GM18507 (cell line): Measurements from ENCODE around the gene WBP4.
"Not testable (repeated sequence)": the region's sequence is repeated elsewhere in the genome, so short reads cannot be mapped to it uniquely, and the experiment has no call there.

Source experiments
- DNase-seq: peaks from one replicate; pipeline ENCODE4 v3.0.0; 2011; ENCODE audit warnings: low read depth; ENCODE audit not compliant: insufficient read length; ENCODE audit errors: extremely low spot score
- FAIRE-seq: peaks from 2 replicates; lab custom pipeline; 2011; peaks lifted over from hg19 to GRCh38; lab: Jason Lieb, UNC

The WBP4 gene

GRCh38 chr13:41061075-41061913 lies at the start of gene WBP4:
TSS of gene WBP4 (plus strand) at chr13:41061509. CDS start at chr13:41061674, 165 bp downstream.
- DNase-seq: peak; percentile 68
- no peak for FAIRE-seq

DNA sequence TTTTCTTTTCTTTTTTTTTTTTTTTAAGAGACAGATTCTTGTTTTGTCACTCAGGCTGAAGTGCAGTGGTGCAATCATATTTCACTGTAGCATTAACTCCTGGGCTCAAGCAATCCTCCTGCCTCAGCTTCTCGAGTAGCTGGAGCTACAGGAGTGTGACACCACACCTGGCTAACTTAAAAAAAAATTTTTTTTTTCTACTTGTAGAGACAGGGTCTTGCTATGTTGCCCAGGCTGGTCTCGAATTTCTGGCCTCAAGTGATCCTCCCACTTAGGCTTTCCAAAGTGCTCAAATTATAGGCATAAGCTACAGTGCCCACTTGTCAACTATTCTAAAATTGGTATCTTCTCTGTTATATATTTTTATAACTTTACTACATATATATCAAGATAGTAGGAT lies 48.8 kb upstream of the WBP4 start:
- FAIRE-seq (no peak), DNase-seq (no peak)

DNA sequence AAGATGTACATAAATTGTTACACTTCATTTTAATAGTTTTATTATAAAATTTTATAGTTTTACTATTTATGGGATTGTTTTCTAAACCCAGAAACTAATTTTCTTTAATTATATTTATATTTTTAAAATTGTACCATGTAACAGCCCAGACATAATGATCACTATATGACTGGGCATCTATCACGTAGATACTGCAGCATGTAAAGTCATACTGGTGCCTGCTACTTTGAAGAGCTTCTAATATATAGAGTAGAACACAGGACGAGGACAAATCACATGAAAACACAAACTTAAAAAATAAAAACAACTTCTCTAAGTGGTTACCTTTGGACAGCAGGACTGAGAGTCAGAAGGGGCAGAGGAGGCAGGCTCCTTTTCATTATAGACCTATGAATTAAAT lies 47.5 kb upstream of the WBP4 start:
- no peak for DNase-seq
- FAIRE-seq: no peak

GRCh38 chr13:41015920-41016319 lies 45.4 kb upstream of the WBP4 start:
- DNase-seq: no peak
- FAIRE-seq: peak; percentile 24

GRCh38 chr13:41017159-41017558 lies 44.1 kb upstream of the WBP4 start:
- peak; percentile 64 for FAIRE-seq
- no peak for DNase-seq

GRCh38 chr13:41017817-41018601 lies 43.3 kb upstream of the WBP4 start:
- FAIRE-seq: peak; percentile 68
- DNase-seq: no peak

DNA sequence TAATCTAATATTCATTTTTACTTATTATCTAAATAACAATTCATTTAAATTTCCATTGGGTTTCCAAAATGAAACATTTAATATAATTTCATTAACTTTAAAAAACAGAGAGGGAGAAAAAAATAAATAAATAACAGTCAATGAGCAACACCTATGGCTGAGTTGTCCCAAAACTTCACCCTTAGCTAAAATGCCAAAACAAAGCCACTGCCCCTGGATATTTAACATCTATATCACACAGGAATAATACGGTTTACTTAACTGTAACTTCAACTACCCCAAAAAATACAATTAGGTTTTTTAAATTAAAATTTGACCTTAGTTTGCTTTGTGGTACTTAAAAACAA lies 42.7 kb upstream of the WBP4 start:
- DNase-seq: no peak
- no peak for FAIRE-seq

DNA sequence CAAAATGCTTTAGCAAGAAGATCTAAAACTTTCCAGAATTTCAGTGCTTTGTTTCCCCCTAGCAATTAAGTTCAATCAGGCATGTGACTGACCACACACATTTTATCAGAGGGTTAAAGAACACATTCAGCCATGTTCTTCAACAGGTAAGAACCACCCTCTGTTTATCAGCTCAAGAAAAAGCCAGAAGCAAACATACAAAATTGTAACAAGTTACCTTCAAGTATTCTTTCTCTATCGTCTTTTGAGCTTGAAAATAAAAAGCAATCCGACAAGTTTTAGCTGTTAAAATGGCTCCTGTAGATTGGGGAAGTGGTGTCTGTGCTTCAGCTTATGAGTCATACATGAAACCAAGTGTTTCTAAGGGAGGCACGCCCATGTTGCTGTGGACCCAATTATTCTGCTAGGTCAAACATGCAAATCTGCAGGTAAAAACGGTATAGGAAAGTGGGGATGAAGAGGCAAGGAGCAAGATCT lies 42.3 kb upstream of the WBP4 start, which contains the start of gene ELF1:
Gene ELF1, minus strand, starts transcription at position 306 of the 477 bp plus-strand sequence. CDS start 37,262 bp downstream, outside the sequence.
- FAIRE-seq (peak; percentile 96), DNase-seq (peak; percentile 65)

DNA sequence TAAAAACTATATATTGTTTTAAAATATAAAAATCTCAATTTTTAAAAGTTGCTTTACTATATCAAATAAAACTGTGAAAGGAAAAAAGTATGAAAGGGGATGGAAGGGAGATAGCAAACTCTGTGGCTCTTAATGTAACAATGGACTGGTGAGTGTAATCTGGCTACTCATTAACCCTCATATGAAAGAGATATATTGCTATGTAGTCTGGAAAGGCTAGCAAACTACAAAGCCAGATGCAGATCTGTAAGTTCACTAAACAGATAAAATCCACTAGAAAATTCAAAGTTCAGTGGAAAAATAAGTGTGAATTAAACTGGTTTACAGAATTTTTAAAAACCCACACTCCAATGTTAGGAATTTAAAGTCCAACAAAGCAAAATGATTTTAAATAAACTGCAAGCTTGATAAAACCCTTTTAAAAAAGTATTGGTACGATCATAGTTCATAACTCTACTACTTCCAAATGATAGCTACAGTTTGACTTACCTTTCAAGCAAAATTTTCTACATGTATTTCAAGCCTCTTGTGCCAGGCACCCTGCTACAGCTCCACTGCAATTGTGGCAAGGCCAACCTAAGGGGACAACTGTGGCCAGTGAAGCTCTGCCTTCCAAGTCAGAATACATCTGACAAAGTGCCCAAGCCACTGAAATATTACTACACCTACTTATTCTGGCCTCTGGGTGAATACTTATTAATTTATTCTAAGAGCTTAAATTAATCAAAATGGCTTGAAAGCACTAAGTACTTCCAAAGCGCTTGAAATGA lies 41.5 kb upstream of the WBP4 start:
- FAIRE-seq (no peak), DNase-seq (no peak)

- FAIRE-seq: no peak
- no peak for DNase-seq
Measured at GRCh38 chr13:41025518-41025917, 35.8 kb upstream of the WBP4 start.

DNA sequence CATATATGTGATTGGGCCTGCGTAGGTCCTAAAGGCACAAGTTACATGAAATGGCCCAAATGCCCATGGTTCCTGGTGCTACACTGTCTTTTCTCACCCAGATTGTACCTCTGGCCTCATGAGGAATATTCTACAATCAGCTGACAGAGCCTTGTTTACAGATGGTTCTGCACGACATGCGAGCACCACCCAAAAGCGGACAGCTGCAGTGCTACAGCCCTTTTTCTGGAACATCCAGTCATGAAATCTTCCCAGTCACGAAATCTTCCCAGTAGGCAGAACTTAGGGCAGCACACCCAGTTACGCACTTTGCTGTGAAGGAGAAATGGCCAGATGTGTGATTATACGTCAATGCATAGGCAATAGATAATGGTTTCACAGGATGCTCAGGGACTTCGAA lies 34.5 kb upstream of the WBP4 start:
- DNase-seq (no peak), FAIRE-seq (no peak)

GRCh38 chr13:41028051-41028450 lies 33.3 kb upstream of the WBP4 start:
- DNase-seq (no peak), FAIRE-seq (no peak)

DNA sequence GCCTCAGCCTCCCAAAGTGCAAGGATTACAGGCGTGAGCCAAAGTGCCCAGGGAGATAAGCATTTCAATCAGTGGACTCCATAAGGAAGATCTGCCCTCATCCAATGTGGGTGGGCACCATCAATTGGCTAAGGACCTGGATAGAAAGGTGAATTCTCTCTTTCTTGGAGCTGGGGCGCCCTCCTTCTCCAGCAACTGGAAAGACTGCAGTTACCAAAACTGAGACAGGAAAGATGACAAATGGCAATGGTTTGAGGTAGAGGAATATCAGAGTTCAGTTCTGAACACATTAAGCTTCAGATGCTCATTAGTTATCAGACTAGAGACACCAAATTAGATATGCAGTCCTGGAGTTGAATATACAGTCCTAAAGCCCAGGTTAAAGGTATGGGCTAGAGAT lies 31.7 kb upstream of the WBP4 start:
- no peak for FAIRE-seq
- DNase-seq: no peak

DNA sequence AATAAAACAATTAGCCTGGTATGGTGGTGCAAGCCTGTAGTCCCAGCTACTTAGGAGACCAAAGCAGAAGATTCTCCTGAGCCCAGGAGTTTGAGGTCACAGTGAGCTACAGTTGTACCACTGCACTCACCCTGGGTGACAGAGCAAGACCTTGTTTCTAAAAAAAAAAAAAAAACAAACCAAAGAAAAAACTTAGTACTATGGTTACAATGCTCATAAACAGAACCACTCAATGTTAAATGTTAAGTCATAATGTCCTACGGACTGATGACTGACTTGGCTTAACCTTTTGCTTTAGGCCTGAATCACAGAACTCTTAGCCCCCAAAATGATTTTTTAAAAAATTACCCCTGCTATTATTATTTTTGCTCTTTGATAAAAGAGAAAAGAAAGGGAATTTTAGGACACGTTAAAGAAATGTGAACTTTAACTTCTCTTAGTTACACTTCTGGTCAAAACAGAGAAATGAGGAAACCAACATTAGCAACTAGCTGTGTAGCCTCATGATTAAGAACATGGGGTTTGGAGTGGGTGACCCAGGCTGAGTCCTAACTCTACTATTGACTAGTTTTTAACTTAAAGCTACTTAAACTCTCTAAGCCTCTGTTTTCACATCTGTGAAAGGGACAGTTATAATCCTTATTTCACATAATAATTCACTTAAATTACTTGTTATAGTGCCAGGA lies 28.5 kb upstream of the WBP4 start:
- DNase-seq (no peak), FAIRE-seq (peak; percentile 59)

- FAIRE-seq (no peak), DNase-seq (no peak)
Measured at GRCh38 chr13:41034382-41034781, 26.9 kb upstream of the WBP4 start.

- FAIRE-seq (no peak), DNase-seq (no peak)
Measured at GRCh38 chr13:41034881-41035280, 26.4 kb upstream of the WBP4 start.

DNA sequence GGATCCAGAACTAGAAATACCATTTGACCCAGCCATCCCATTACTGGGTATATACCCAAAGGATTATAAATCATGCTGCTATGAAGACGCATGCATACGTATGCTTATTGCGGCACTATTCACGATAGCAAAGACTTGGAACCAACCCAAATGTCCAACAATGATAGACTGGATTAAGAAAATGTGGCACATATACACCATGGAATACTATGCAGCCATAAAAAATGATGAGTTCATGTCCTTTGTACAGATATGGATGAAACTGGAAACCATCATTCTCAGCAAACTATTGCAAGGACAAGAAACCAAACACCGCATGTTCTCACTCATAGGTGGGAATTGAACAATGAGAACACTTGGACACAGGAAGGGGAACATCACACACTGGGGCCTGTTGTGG lies 24.8 kb upstream of the WBP4 start:
- FAIRE-seq, DNase-seq: not testable (repeated sequence)

- FAIRE-seq (no peak), DNase-seq (no peak)
Measured at GRCh38 chr13:41039746-41040145, 21.6 kb upstream of the WBP4 start.

GRCh38 chr13:41040584-41041334 lies 20.6 kb upstream of the WBP4 start:
- FAIRE-seq: no peak

More at GRCh38 chr13:41040584-41041334, 20.6 kb upstream of the WBP4 start:
- DNase-seq: no peak
